HEK293 (cell line): ENCODE data around the gene OPN1MW.

Experiments
- CTCF ChIA-PET: fragments of 350-600 bp; formaldehyde crosslinking; extraction: SDS; loops from one replicate; lab custom pipeline; 2021; ENCODE audit warnings: antibody characterized with exemption; lab: Yijun Ruan, JAX
- POLR2A ChIA-PET: fragments of 300-600 bp; formaldehyde crosslinking; extraction: SDS; loops from one replicate; lab custom pipeline; 2020; ENCODE audit warnings: antibody characterized with exemption, inconsistent platforms; lab: Yijun Ruan, JAX
- H3K27ac ChIP-seq: fragments of 200-500 bp; sonication (Bioruptor generic); 2 replicates; pipeline ENCODE4 v1.5.1; 2014; ENCODE audit warnings: low read depth, low read length, control low read depth, inconsistent platforms; ENCODE audit errors: extremely low read depth
- H3K36me3 ChIP-seq, 2 experiments: fragments of 200-500 bp in 1 of 2; sonication (Bioruptor generic) in 1 of 2; 1 replicate in 1 of 2; 2 replicates in 1 of 2; pipeline ENCODE4 v1.5.1; 2014 to 2017; ENCODE audit warnings: inconsistent platforms in 2 of 2, low read length in 2 of 2; ENCODE audit not compliant: control insufficient read depth in 2 of 2, insufficient read depth in 1 of 2
- H3K4me1 ChIP-seq: fragments of 200-500 bp; sonication (Bioruptor generic); 2 replicates; pipeline ENCODE4 v1.5.1; 2014; ENCODE audit warnings: mild to moderate bottlenecking, low read length, inconsistent platforms; ENCODE audit not compliant: control insufficient read depth, insufficient read depth
- H3K4me3 ChIP-seq: 2 replicates; pipeline ENCODE4 v1.5.1; 2011; ENCODE audit warnings: low read depth, mild to moderate bottlenecking, control low read depth, low read length, moderate library complexity
- H3K9me3 ChIP-seq: fragments of 200-500 bp; sonication (Bioruptor generic); 2 replicates; pipeline ENCODE4 v1.5.1; 2014; ENCODE audit warnings: low read depth, low read length, inconsistent platforms; ENCODE audit not compliant: control insufficient read depth, insufficient read depth
- EGR2 ChIP-seq: fragments of 450-650 bp; formaldehyde crosslinking; IDR thresholded peaks from 2 replicates; pipeline ENCODE4 v1.5.1; 2016; ENCODE audit warnings: low read depth, missing biosample characterization, missing genetic modification characterization
- GLI4 ChIP-seq: fragments of 450-650 bp; formaldehyde crosslinking; IDR thresholded peaks from 2 replicates; pipeline ENCODE4 v1.5.1; 2016; ENCODE audit warnings: missing biosample characterization, missing genetic modification characterization
- GLIS2 ChIP-seq: fragments of 450-650 bp; formaldehyde crosslinking; IDR thresholded peaks from 2 replicates; pipeline ENCODE4 v1.5.1; 2016; ENCODE audit warnings: missing biosample characterization, missing genetic modification characterization
- HOXD13 ChIP-seq: sonication (generic); formaldehyde crosslinking; IDR thresholded peaks from 2 replicates; pipeline ENCODE4 v1.8.0; 2022; ENCODE audit warnings: missing genetic modification reagents, borderline replicate concordance
- IKZF3 ChIP-seq: fragments of 450-650 bp; IDR thresholded peaks from 2 replicates; pipeline ENCODE4 v1.5.0; 2018; ENCODE audit warnings: missing biosample characterization, mild to moderate bottlenecking, missing genetic modification characterization, moderate library complexity
- KLF7 ChIP-seq: fragments of 450-650 bp; formaldehyde crosslinking; IDR thresholded peaks from 2 replicates; pipeline ENCODE4 v1.5.1; 2016; ENCODE audit warnings: missing biosample characterization, missing genetic modification characterization, borderline replicate concordance
- KLF8 ChIP-seq: fragments of 450-650 bp; formaldehyde crosslinking; IDR thresholded peaks from 2 replicates; pipeline ENCODE4 v1.5.1; 2016; ENCODE audit warnings: missing biosample characterization, missing genetic modification characterization
- KLF9 ChIP-seq: fragments of 450-650 bp; formaldehyde crosslinking; IDR thresholded peaks from 2 replicates; pipeline ENCODE4 v1.5.1; 2016; ENCODE audit warnings: missing biosample characterization, missing genetic modification characterization, low read depth
- PRDM1 ChIP-seq: fragments of 450-650 bp; formaldehyde crosslinking; IDR thresholded peaks from 2 replicates; pipeline ENCODE4; 2016; ENCODE audit warnings: missing biosample characterization, missing genetic modification characterization
- ZBTB26 ChIP-seq: fragments of 450-650 bp; formaldehyde crosslinking; optimal IDR thresholded peaks from 2 replicates; pipeline ENCODE3; 2016; ENCODE audit warnings: missing biosample characterization, mild to moderate bottlenecking, missing genetic modification characterization
- ZFHX2 ChIP-seq: fragments of 450-650 bp; formaldehyde crosslinking; conservative IDR thresholded peaks from 2 replicates; pipeline ENCODE4 v1.5.1; 2016; ENCODE audit warnings: missing biosample characterization, missing genetic modification characterization
- ZFP37 ChIP-seq: fragments of 450-650 bp; formaldehyde crosslinking; IDR thresholded peaks from 2 replicates; pipeline ENCODE4 v1.5.1; 2016; ENCODE audit warnings: missing biosample characterization, missing genetic modification characterization
- ZNF248 ChIP-seq: fragments of 450-650 bp; formaldehyde crosslinking; IDR thresholded peaks from 2 replicates; pipeline ENCODE4 v1.5.1; 2017; ENCODE audit warnings: missing biosample characterization, missing genetic modification characterization
- ZNF37A ChIP-seq: fragments of 450-650 bp; IDR thresholded peaks from 2 replicates; pipeline ENCODE4 v1.5.1; 2018; ENCODE audit warnings: missing biosample characterization, missing genetic modification characterization
- ZNF404 ChIP-seq: fragments of 450-650 bp; formaldehyde crosslinking; IDR thresholded peaks from 2 replicates; pipeline ENCODE4 v1.5.1; 2017; ENCODE audit warnings: missing biosample characterization, missing genetic modification characterization
- ZNF501 ChIP-seq: fragments of 450-650 bp; formaldehyde crosslinking; IDR thresholded peaks from 2 replicates; pipeline ENCODE4 v1.5.1; 2016; ENCODE audit warnings: missing biosample characterization, missing genetic modification characterization
- ZNF639 ChIP-seq: fragments of 450-650 bp; formaldehyde crosslinking; IDR thresholded peaks from 2 replicates; pipeline ENCODE4 v1.5.1; 2016; ENCODE audit warnings: missing biosample characterization, missing genetic modification characterization
- ZNF658 ChIP-seq: fragments of 450-650 bp; formaldehyde crosslinking; IDR thresholded peaks from 2 replicates; pipeline ENCODE4; 2016; ENCODE audit warnings: missing biosample characterization, missing genetic modification characterization
- ZNF664 ChIP-seq: fragments of 450-650 bp; formaldehyde crosslinking; IDR thresholded peaks from 2 replicates; pipeline ENCODE4 v1.5.1; 2016; ENCODE audit warnings: missing biosample characterization, missing genetic modification characterization
- ZNF707 ChIP-seq: fragments of 450-650 bp; formaldehyde crosslinking; IDR thresholded peaks from 2 replicates; pipeline ENCODE4 v1.5.1; 2016; ENCODE audit warnings: missing biosample characterization, missing genetic modification characterization
- ZNF777 ChIP-seq: fragments of 450-650 bp; formaldehyde crosslinking; IDR thresholded peaks from 2 replicates; pipeline ENCODE4 v1.5.1; 2017; ENCODE audit warnings: missing biosample characterization, missing genetic modification characterization, borderline replicate concordance
- ZNF843 ChIP-seq: fragments of 450-650 bp; formaldehyde crosslinking; IDR thresholded peaks from 2 replicates; pipeline ENCODE4 v1.5.1; 2016; ENCODE audit warnings: missing biosample characterization, missing genetic modification characterization

Gene OPN1MW

GRCh38 chrX:154140206-154140605, 42.2 kb upstream of the OPN1MW start:
- ChIA-PET POLR2A (no interaction called here), CTCF (interaction anchor here (1.8 kb wide), 1 partner anchor 168 kb away, joined by 10 read pairs; no protein-coding TSS in a partner anchor)
- Histone ChIP-seq H3K9me3 (no peaks in the 10 kb centered on the region), H3K27ac (no peak overlapping the region), H3K36me3 (no peaks in the 10 kb centered on the region), H3K4me3 (no peak overlapping the region), H3K4me1 (no peaks in the 10 kb centered on the region)
- TF ChIP-seq GLI4 (tag by site-specific recombination), result no peak
- no peak for TF ChIP-seq ZNF501 (tag by site-specific recombination)

GRCh38 chrX:154140742-154141141, 41.7 kb upstream of the OPN1MW start:
- Histone ChIP-seq H3K36me3 (no peaks in the 10 kb centered on the region), H3K9me3 (no peaks in the 10 kb centered on the region), H3K4me1 (no peaks in the 10 kb centered on the region), H3K27ac (no peak overlapping the region), H3K4me3 (no peak overlapping the region)
- no peak for TF ChIP-seq ZBTB26 (tag by site-specific recombination)
- TF ChIP-seq ZNF639 (tag by site-specific recombination), result no peak
- TF ChIP-seq ZNF664, result no peak
- TF ChIP-seq KLF9 (tag by site-specific recombination), result no peak
- peak; percentile 43 for TF ChIP-seq ZFHX2 (tag by site-specific recombination)
- TF ChIP-seq KLF8 (tag by site-specific recombination), result no peak
- no peak for TF ChIP-seq ZNF777
- no peak for TF ChIP-seq KLF7 (tag by site-specific recombination)
- TF ChIP-seq PRDM1 (tag by site-specific recombination), result no peak
- peak; percentile 31; the same call in 1 of the 2 replicates for TF ChIP-seq EGR2 (tag by site-specific recombination)
- TF ChIP-seq ZNF404 (tag by site-specific recombination), result no peak
- POLR2A ChIA-PET, result no interaction called here
- CTCF ChIA-PET, result interaction anchor here (0.6 kb wide), 1 partner anchor 9 kb away, joined by 3 read pairs; no protein-coding TSS in a partner anchor

GRCh38 chrX:154142386-154142785, 40.0 kb upstream of the OPN1MW start:
- no peaks in the 10 kb centered on the region for H3K9me3 ChIP-seq
- POLR2A ChIA-PET, result interaction anchor here (0.6 kb wide), 1 partner anchor 53 kb away, joined by 5 read pairs; no protein-coding TSS in a partner anchor
- H3K27ac ChIP-seq, result no peak overlapping the region
- no peak overlapping the region for H3K4me3 ChIP-seq
- H3K36me3 ChIP-seq, result no peaks in the 10 kb centered on the region
- TF ChIP-seq ZNF707 (tag by site-specific recombination), result no peak
- no peak for TF ChIP-seq ZNF843 (tag by site-specific recombination)
- no peak for TF ChIP-seq ZFP37
- TF ChIP-seq HOXD13, result no peak
- no peak for TF ChIP-seq IKZF3
- TF ChIP-seq ZNF658 (tag by site-specific recombination), result no peak
- no peak for TF ChIP-seq ZNF248 (tag by site-specific recombination)
- TF ChIP-seq GLIS2 (tag by site-specific recombination), result no peak
- TF ChIP-seq ZNF37A (tag by site-specific recombination), result no peak
- TF ChIP-seq ZNF777, result no peak
- TF ChIP-seq, all 188 proteins: peak for 0
- CTCF ChIA-PET, result interaction anchor here (0.6 to 1.2 kb wide), 2 partner anchors 11 to 91 kb away, joined by 3 to 4 read pairs; no protein-coding TSS in a partner anchor
- no peaks in the 10 kb centered on the region for H3K4me1 ChIP-seq
